Prostate gland (tissue), 2 donors: ENCODE data around the gene NRXN3.

Source experiments
- CTCF ChIP-seq, 4 experiments: fragments of 200-600 bp in 2 of 4; fragments of 450-650 bp in 2 of 4; sonication (generic) in 2 of 4; IDR thresholded peaks; 1 replicate in 3 of 4; 2 replicates in 1 of 4; pipeline ENCODE4 v1.5.1; 2016 to 2019; ENCODE audit warnings: antibody characterized with exemption in 4 of 4, mild to moderate bottlenecking in 2 of 4, moderate library complexity in 2 of 4
- POLR2AphosphoS5 ChIP-seq: sonication (generic); formaldehyde crosslinking; IDR thresholded peaks from one replicate; pipeline ENCODE4 v1.6.1; 2017; ENCODE audit warnings: antibody characterized with exemption

GRCh38 chr14:78592616-78593219, 422.5 kb downstream of the NRXN3 start:
- no peak for TF ChIP-seq CTCF (IDR thresholded peaks at IDR 0.05)
- TF ChIP-seq POLR2AphosphoS5, result no peak
